Measurements from ENCODE around the gene EFCAB5. TPM values are rescaled to one million over a fixed set of nuclear protein-coding genes. Genes with fewer than 3 reads are reported as not detected.

The EFCAB5 gene
- polyA plus RNA-seq, 1 donor from 2014 or later, result 1.0 TPM

DNA sequence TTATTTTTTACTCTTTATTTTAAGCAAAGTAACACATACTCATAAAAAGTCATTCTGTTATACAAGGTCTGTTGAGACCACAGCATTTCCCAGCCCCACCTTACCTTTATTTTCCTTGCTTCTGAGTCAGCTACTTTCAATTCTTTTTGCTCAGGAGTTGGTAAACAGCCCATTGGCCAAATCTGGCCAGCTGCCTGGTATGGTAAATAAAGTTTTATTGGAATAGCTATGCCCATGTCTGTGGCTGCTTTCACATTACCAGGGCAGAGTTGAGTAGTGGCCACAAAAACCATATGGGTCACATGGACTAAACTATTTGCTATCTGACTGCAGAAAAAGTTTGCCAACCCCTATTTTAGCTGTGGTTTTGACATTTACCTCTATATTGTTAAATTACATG is 171.8 kb downstream of the EFCAB5 start:
- no peaks in the 10 kb centered on the region for H3F3A ChIP-seq (ENCODE audit: insufficient read depth, low read length, poor library complexity, severe bottlenecking)
- no peak overlapping the region for H3K27ac ChIP-seq (ENCODE audit: low read length)
- no peak overlapping the region for H3K4me3 ChIP-seq (ENCODE audit: low read length)
- H3K27me3 ChIP-seq (ENCODE audit: insufficient read depth, low read depth, low read length), result no peaks in the 10 kb centered on the region
- no peak overlapping the region for H3K9ac ChIP-seq (ENCODE audit: low read length)
- no peaks in the 10 kb centered on the region for H3K36me3 ChIP-seq (ENCODE audit: insufficient read depth, low read length)
- no peaks in the 10 kb centered on the region for H4K20me1 ChIP-seq (ENCODE audit: insufficient read depth)
- H3K9me3 ChIP-seq (ENCODE audit: low read length), result no peaks in the 10 kb centered on the region
- no peaks in the 10 kb centered on the region for H3K9me2 ChIP-seq (ENCODE audit: insufficient read depth, low read length)
- H3K79me2 ChIP-seq (replicated peaks; ENCODE audit: insufficient read depth, low read length), result peaks cover 12% of the 10 kb centered on the region
- H2AFZ ChIP-seq (ENCODE audit: low read depth, low read length), result no peak overlapping the region
- TF ChIP-seq SMC3 (conservative IDR thresholded peaks at IDR 0.05; ENCODE audit: poor library complexity), result no peak
- TF ChIP-seq, protein P1, sequence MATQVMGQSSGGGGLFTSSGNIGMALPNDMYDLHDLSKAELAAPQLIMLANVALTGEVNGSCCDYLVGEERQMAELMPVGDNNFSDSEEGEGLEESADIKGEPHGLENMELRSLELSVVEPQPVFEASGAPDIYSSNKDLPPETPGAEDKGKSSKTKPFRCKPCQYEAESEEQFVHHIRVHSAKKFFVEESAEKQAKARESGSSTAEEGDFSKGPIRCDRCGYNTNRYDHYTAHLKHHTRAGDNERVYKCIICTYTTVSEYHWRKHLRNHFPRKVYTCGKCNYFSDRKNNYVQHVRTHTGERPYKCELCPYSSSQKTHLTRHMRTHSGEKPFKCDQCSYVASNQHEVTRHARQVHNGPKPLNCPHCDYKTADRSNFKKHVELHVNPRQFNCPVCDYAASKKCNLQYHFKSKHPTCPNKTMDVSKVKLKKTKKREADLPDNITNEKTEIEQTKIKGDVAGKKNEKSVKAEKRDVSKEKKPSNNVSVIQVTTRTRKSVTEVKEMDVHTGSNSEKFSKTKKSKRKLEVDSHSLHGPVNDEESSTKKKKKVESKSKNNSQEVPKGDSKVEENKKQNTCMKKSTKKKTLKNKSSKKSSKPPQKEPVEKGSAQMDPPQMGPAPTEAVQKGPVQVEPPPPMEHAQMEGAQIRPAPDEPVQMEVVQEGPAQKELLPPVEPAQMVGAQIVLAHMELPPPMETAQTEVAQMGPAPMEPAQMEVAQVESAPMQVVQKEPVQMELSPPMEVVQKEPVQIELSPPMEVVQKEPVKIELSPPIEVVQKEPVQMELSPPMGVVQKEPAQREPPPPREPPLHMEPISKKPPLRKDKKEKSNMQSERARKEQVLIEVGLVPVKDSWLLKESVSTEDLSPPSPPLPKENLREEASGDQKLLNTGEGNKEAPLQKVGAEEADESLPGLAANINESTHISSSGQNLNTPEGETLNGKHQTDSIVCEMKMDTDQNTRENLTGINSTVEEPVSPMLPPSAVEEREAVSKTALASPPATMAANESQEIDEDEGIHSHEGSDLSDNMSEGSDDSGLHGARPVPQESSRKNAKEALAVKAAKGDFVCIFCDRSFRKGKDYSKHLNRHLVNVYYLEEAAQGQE (IDR thresholded peaks at IDR 0.05; ENCODE audit: borderline replicate concordance), result no peak
- no peak for TF ChIP-seq POLR2AphosphoS5 (IDR thresholded peaks at IDR 0.05)
- no peak for TF ChIP-seq EZH2 (IDR thresholded peaks at IDR 0.05; ENCODE audit: borderline replicate concordance, insufficient read depth, low read length, poor library complexity, severe bottlenecking)
- no peak for TF ChIP-seq TAF1 (IDR thresholded peaks at IDR 0.05; ENCODE audit: low read depth)
- no peak for TF ChIP-seq RAD21 (conservative IDR thresholded peaks at IDR 0.05)
- TF ChIP-seq, protein P2, sequence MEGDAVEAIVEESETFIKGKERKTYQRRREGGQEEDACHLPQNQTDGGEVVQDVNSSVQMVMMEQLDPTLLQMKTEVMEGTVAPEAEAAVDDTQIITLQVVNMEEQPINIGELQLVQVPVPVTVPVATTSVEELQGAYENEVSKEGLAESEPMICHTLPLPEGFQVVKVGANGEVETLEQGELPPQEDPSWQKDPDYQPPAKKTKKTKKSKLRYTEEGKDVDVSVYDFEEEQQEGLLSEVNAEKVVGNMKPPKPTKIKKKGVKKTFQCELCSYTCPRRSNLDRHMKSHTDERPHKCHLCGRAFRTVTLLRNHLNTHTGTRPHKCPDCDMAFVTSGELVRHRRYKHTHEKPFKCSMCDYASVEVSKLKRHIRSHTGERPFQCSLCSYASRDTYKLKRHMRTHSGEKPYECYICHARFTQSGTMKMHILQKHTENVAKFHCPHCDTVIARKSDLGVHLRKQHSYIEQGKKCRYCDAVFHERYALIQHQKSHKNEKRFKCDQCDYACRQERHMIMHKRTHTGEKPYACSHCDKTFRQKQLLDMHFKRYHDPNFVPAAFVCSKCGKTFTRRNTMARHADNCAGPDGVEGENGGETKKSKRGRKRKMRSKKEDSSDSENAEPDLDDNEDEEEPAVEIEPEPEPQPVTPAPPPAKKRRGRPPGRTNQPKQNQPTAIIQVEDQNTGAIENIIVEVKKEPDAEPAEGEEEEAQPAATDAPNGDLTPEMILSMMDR (IDR thresholded peaks at IDR 0.05; ENCODE audit: poor library complexity, severe bottlenecking), result no peak
- TF ChIP-seq MXI1 (conservative IDR thresholded peaks at IDR 0.05; ENCODE audit: poor library complexity, severe bottlenecking), result no peak
- TF ChIP-seq EP300 (conservative IDR thresholded peaks at IDR 0.05; ENCODE audit: poor library complexity, severe bottlenecking), result no peak
- no peak overlapping the region for H3K4me2 ChIP-seq (ENCODE audit: low read length)

DNA sequence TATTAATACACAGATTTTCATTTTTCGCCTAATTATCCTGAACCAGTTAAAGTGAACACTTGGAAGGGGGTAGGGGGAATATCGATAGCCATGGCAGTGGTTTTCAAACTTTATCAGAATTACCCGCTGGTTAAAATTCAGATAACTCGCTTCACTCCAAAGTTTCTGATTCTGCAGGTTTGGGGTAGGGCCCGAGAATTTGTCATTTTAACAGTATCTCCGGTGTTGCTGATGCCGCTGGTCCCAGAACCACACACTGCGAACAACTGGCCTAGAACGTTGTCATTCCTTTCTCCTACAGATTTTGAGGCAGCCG is 174.9 kb downstream of the EFCAB5 start:
- peak overlapping the region; percentile 71 for H3K4me3 ChIP-seq (ENCODE audit: low read length)
- H4K20me1 ChIP-seq (ENCODE audit: insufficient read depth), result no peaks in the 10 kb centered on the region
- peak overlapping the region; percentile 85 for H3K27ac ChIP-seq (ENCODE audit: low read length)
- H2AFZ ChIP-seq (ENCODE audit: low read depth, low read length), result peak overlapping the region; percentile 98
- peak overlapping the region; percentile 75 for H3K9ac ChIP-seq (ENCODE audit: low read length)
- peak overlapping the region; percentile 74 for H3K4me2 ChIP-seq (ENCODE audit: low read length)
- peaks cover 20% of the 10 kb centered on the region for H3K79me2 ChIP-seq (replicated peaks; ENCODE audit: insufficient read depth, low read length)
- no peaks in the 10 kb centered on the region for H3K36me3 ChIP-seq (ENCODE audit: insufficient read depth, low read length)
- H3F3A ChIP-seq (ENCODE audit: insufficient read depth, low read length, poor library complexity, severe bottlenecking), result no peaks in the 10 kb centered on the region
- H3K27me3 ChIP-seq (ENCODE audit: insufficient read depth, low read depth, low read length), result no peaks in the 10 kb centered on the region
- no peaks in the 10 kb centered on the region for H3K9me3 ChIP-seq (ENCODE audit: low read length)
- no peaks in the 10 kb centered on the region for H3K9me2 ChIP-seq (ENCODE audit: insufficient read depth, low read length)
- TF ChIP-seq MXI1 (conservative IDR thresholded peaks at IDR 0.05; ENCODE audit: poor library complexity, severe bottlenecking) (no peak), EP300 (conservative IDR thresholded peaks at IDR 0.05; ENCODE audit: poor library complexity, severe bottlenecking) (no peak)

All from neural cell (in vitro differentiated cells).